ENCODE results near the gene GMPR2.

- TF ChIP-seq POLR2AphosphoS5 (IDR thresholded peaks at IDR 0.05; ENCODE audit: insufficient read depth in 1 of 2, low read depth in 1 of 2) (no peak), POLR2A (IDR thresholded peaks at IDR 0.05) (no peak), CTCF (IDR thresholded peaks at IDR 0.05) (no peak)
Observed at GRCh38 chr14:24272467-24272866, 39.7 kb downstream of the GMPR2 start.
